GM10266 (cell line): ENCODE measurements around the gene CTSE.
"Not testable (repeated sequence)": the region's sequence is repeated elsewhere in the genome, so short reads cannot be mapped to it uniquely, and the experiment has no call there.

Experiments
- DNase-seq: peaks from one replicate; pipeline ENCODE4 v3.0.0; 2012; ENCODE audit errors: extremely low spot score
- CTCF ChIP-seq: IDR thresholded peaks from 2 replicates; pipeline ENCODE4 v1.5.1; 2012; ENCODE audit warnings: mild to moderate bottlenecking, low read depth; ENCODE audit not compliant: control insufficient read depth, insufficient read depth; ENCODE audit errors: missing control alignments

CTSE gene

GRCh38 chr1:206002871-206003801 lies 20.6 kb downstream of the CTSE start, which contains the start of gene RAB7B:
Gene RAB7B (minus strand): TSS chr1:206003395. CDS start chr1:205994135, 9,260 bp downstream.
- TF ChIP-seq CTCF = no peak
- DNase-seq = no peak

- no peak for TF ChIP-seq CTCF
Measured at GRCh38 chr1:206002160-206002559, 21.5 kb downstream of the CTSE start.

GRCh38 chr1:206001476-206001888 lies 22.2 kb downstream of the CTSE start:
- TF ChIP-seq CTCF = no peak
- no peak for DNase-seq

More at GRCh38 chr1:206002160-206002559, 21.5 kb downstream of the CTSE start:
- no peak for DNase-seq

- DNase-seq = no peak
- no peak for TF ChIP-seq CTCF
Measured at GRCh38 chr1:206000641-206001339, 22.9 kb downstream of the CTSE start.

- DNase-seq = no peak
- TF ChIP-seq CTCF = no peak
Measured at GRCh38 chr1:205998457-205999241, 25.0 kb downstream of the CTSE start.

GRCh38 chr1:205996641-205997040 lies 27.1 kb downstream of the CTSE start:
- not testable (repeated sequence) for DNase-seq

GRCh38 chr1:205994346-205994745 lies 29.3 kb downstream of the CTSE start:
- DNase-seq = no peak
- TF ChIP-seq CTCF = no peak
